HepG2 (cell line): Measurements from ENCODE around the gene PARN. TPM values are rescaled to one million over a fixed set of nuclear protein-coding genes. Genes with fewer than 3 reads are reported as not detected.
A peak's percentile ranks its signal among the peaks of the same experiment; 100 is the strongest.

Experiments
- DNMT1 ChIP-seq: sonication (generic); formaldehyde crosslinking; IDR thresholded peaks from 2 replicates; pipeline ENCODE4 v1.5.1; 2020; ENCODE audit warnings: mild to moderate bottlenecking, missing genetic modification reagents
- EZH2 ChIP-seq: conservative IDR thresholded peaks from 2 replicates; pipeline ENCODE4 v1.6.1; 2012; ENCODE audit warnings: mild to moderate bottlenecking, low read depth, low read length, moderate library complexity
- IRF1 ChIP-seq: sonication (generic); formaldehyde crosslinking; IDR thresholded peaks from 2 replicates; pipeline ENCODE4 v1.4.0; 2020; ENCODE audit warnings: low read depth, mild to moderate bottlenecking, missing genetic modification reagents
- NFE2 ChIP-seq: sonication (generic); formaldehyde crosslinking; IDR thresholded peaks from 2 replicates; pipeline ENCODE4 v1.4.0; 2020; ENCODE audit warnings: missing genetic modification reagents
- PAX8 ChIP-seq: sonication (generic); formaldehyde crosslinking; IDR thresholded peaks from 2 replicates; pipeline ENCODE4 v1.8.0; 2022; ENCODE audit warnings: mild to moderate bottlenecking, missing genetic modification reagents, borderline replicate concordance
- PPARG ChIP-seq: conservative IDR thresholded peaks from 2 replicates; pipeline ENCODE4 v1.6.1; 2016; ENCODE audit warnings: missing biosample characterization, missing genetic modification reagents
- PRDM10 ChIP-seq: sonication (generic); formaldehyde crosslinking; IDR thresholded peaks from 2 replicates; pipeline ENCODE4 v1.4.0; 2020; ENCODE audit warnings: low read depth, missing genetic modification reagents
- SP1 ChIP-seq, 2 experiments: fragments of 450-650 bp in 1 of 2; sonication (generic) in 1 of 2; formaldehyde crosslinking in 1 of 2; IDR thresholded peaks; 2 replicates each; pipeline versions ENCODE4 v1.4.0 to v1.6.1; 2016 to 2020; ENCODE audit warnings: missing genetic modification reagents in 1 of 2
- SP2 ChIP-seq: sonication (generic); formaldehyde crosslinking; IDR thresholded peaks from 2 replicates; pipeline ENCODE4 v1.5.1; 2020; ENCODE audit warnings: mild to moderate bottlenecking, missing genetic modification reagents
- SRSF1 ChIP-seq: fragments of 200-400 bp; formaldehyde crosslinking; optimal IDR thresholded peaks from 2 replicates; pipeline ENCODE3; 2017; ENCODE audit warnings: mild to moderate bottlenecking, low read depth, low read length, moderate library complexity
- ZNF234 ChIP-seq: sonication (generic); formaldehyde crosslinking; conservative IDR thresholded peaks from 2 replicates; pipeline ENCODE4 v1.5.1; 2020; ENCODE audit warnings: mild to moderate bottlenecking, missing genetic modification reagents
- ZNF44 ChIP-seq: sonication (generic); formaldehyde crosslinking; IDR thresholded peaks from 2 replicates; pipeline ENCODE4 v1.5.1; 2020; ENCODE audit warnings: mild to moderate bottlenecking, missing genetic modification reagents
- ZNF547 ChIP-seq: sonication (generic); formaldehyde crosslinking; IDR thresholded peaks from 2 replicates; pipeline ENCODE4 v1.5.1; 2020; ENCODE audit warnings: mild to moderate bottlenecking, missing genetic modification reagents
- ZNF549 ChIP-seq: sonication (generic); formaldehyde crosslinking; IDR thresholded peaks from 2 replicates; pipeline ENCODE4 v1.5.0; 2020; ENCODE audit warnings: missing genetic modification reagents
- ZNF879 ChIP-seq: sonication (generic); formaldehyde crosslinking; IDR thresholded peaks from 2 replicates; pipeline ENCODE4 v1.8.1; 2023; ENCODE audit warnings: missing genetic modification reagents
- polyA plus RNA-seq, 8 experiments: library from polyadenylated mRNA; depleted of rRNA in 3 of 8; stranded (reverse) in 7 of 8; unstranded in 1 of 8; fragments of >200 nt; fragmentation: Illumina TruSeq in 4 of 8; extraction: Trizol in 4 of 8; gene quantifications; 2 replicates each; pipeline versions ENCODE4 v1.2.1 to v1.2.3, GENCODE V29; 2011 to 2016; ENCODE audit warnings: low read depth in 4 of 8, missing spikeins in 1 of 8, mixed read lengths in 1 of 8; ENCODE audit not compliant: insufficient read depth in 1 of 8
- total RNA-seq, 5 experiments: library from RNA; depleted of rRNA; stranded (reverse); fragments of >200 nt; fragmentation: Illumina TruSeq; extraction: Trizol; gene quantifications; 2 replicates each; pipeline ENCODE4 v1.2.3, GENCODE V29; 2016; ENCODE audit warnings: low read depth in 1 of 5
- TF ChIP-seq, protein P1 (sequence below): sonication (generic); formaldehyde crosslinking; IDR thresholded peaks from 2 replicates; pipeline ENCODE4 v1.9.0; 2021; ENCODE audit warnings: missing genetic modification reagents, mild to moderate bottlenecking, borderline replicate concordance

The PARN gene
- total and polyA plus RNA-seq, 2 of the 13 experiments (the other 11 are each of a cell fraction or from before 2014, with no cell fraction given), result 13.3 to 47.6 TPM

DNA sequence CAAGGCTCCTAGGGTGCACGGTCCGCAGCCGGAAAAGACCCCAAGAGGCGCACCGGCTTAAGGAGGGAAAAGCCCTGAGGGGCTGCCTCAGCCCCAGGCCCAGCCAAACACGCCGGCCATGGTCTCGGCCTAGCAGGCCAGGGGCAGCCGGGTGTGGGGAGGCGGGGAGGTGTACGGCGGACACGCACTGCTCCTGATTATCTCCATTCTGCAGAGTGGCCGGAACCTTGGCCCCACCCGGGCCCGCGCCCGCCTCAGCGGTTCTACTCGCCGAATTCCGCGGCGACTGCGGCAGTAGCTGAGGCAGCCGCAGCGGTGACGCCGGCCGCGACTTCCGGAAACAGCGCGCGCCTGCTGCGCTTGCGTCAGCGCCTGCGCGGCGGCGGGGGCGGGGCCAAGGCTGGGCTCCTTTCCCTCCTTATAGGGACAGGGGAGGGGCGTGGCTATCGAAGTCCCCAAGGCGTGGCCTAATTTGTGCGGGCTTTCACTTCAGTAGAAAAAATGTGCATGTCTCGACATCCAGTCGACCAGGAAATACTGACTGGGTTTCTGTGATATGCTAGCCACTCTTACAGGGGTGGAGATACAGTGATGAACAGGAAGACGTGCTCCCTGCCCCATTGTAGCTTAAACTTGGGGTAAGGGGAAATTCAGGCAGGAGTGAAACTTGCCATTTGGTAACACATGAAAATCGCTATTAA is at the start of gene PARN (continued):
- no peak for TF ChIP-seq IRF1 (CRISPR knock-in tag)
- TF ChIP-seq SP2 (CRISPR knock-in tag), result 0 out of 2 replicates have a peak, but pooled peaks have one; percentile 41
- TF ChIP-seq PAX8 (CRISPR knock-in tag), result peak; percentile 94; the same call in 1 of the 2 replicates
- 0 out of 2 replicates have a peak, but pooled peaks have one; percentile 67 for TF ChIP-seq PRDM10 (CRISPR knock-in tag)
- TF ChIP-seq EZH2, result no peak
- TF ChIP-seq ZNF234, result 0 out of 2 replicates have a peak, but pooled peaks have one; percentile 21
- TF ChIP-seq ZNF547 (CRISPR knock-in tag), result peak; percentile 99
- peak; percentile 48 for TF ChIP-seq SRSF1
- TF ChIP-seq, protein P1, sequence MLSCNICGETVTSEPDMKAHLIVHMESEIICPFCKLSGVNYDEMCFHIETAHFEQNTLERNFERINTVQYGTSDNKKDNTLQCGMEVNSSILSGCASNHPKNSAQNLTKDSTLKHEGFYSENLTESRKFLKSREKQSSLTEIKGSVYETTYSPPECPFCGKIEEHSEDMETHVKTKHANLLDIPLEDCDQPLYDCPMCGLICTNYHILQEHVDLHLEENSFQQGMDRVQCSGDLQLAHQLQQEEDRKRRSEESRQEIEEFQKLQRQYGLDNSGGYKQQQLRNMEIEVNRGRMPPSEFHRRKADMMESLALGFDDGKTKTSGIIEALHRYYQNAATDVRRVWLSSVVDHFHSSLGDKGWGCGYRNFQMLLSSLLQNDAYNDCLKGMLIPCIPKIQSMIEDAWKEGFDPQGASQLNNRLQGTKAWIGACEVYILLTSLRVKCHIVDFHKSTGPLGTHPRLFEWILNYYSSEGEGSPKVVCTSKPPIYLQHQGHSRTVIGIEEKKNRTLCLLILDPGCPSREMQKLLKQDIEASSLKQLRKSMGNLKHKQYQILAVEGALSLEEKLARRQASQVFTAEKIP (CRISPR knock-in tag), result no peak
- TF ChIP-seq PPARG (CRISPR knock-in tag), result no peak; the same call in 1 of the 2 replicates
- peak; percentile 98 for TF ChIP-seq DNMT1 (CRISPR knock-in tag)
- no peak for TF ChIP-seq NFE2 (CRISPR knock-in tag)
- peak; percentile 98 for TF ChIP-seq ZNF44 (CRISPR knock-in tag)
- no peak for TF ChIP-seq SP1 (IDR thresholded peaks at IDR 0.05)
- peak; percentile 83 for TF ChIP-seq SP1 (CRISPR knock-in tag; IDR thresholded peaks at IDR 0.05)
- peak; percentile 95 for TF ChIP-seq ZNF879 (CRISPR knock-in tag)
- TF ChIP-seq ZNF549 (CRISPR knock-in tag), result 0 out of 2 replicates have a peak, but pooled peaks have one; percentile 31
